ENCODE results near the gene CLBA1. TPM values are rescaled to one million over a fixed set of nuclear protein-coding genes. Genes with fewer than 3 reads are reported as not detected.
"Not testable (repeated sequence)": the region's sequence is repeated elsewhere in the genome, so short reads cannot be mapped to it uniquely, and the experiment has no call there.

CLBA1 gene
- total RNA-seq, 4 donors from 2014 or later: 10.1 to 21.0 (median 12.8) TPM

GRCh38 chr14:104940526-104941150 lies 45.0 kb upstream of the CLBA1 start:
- TF ChIP-seq, protein P1, sequence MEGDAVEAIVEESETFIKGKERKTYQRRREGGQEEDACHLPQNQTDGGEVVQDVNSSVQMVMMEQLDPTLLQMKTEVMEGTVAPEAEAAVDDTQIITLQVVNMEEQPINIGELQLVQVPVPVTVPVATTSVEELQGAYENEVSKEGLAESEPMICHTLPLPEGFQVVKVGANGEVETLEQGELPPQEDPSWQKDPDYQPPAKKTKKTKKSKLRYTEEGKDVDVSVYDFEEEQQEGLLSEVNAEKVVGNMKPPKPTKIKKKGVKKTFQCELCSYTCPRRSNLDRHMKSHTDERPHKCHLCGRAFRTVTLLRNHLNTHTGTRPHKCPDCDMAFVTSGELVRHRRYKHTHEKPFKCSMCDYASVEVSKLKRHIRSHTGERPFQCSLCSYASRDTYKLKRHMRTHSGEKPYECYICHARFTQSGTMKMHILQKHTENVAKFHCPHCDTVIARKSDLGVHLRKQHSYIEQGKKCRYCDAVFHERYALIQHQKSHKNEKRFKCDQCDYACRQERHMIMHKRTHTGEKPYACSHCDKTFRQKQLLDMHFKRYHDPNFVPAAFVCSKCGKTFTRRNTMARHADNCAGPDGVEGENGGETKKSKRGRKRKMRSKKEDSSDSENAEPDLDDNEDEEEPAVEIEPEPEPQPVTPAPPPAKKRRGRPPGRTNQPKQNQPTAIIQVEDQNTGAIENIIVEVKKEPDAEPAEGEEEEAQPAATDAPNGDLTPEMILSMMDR (IDR thresholded peaks at IDR 0.05): no peak
- no peak for TF ChIP-seq EP300 (IDR thresholded peaks at IDR 0.05)
- TF ChIP-seq POLR2A (IDR thresholded peaks at IDR 0.05): no peak
- WGBS, 2 donors: 84 to 85% methylated on average over 3 of the region's 3 CpGs

DNA sequence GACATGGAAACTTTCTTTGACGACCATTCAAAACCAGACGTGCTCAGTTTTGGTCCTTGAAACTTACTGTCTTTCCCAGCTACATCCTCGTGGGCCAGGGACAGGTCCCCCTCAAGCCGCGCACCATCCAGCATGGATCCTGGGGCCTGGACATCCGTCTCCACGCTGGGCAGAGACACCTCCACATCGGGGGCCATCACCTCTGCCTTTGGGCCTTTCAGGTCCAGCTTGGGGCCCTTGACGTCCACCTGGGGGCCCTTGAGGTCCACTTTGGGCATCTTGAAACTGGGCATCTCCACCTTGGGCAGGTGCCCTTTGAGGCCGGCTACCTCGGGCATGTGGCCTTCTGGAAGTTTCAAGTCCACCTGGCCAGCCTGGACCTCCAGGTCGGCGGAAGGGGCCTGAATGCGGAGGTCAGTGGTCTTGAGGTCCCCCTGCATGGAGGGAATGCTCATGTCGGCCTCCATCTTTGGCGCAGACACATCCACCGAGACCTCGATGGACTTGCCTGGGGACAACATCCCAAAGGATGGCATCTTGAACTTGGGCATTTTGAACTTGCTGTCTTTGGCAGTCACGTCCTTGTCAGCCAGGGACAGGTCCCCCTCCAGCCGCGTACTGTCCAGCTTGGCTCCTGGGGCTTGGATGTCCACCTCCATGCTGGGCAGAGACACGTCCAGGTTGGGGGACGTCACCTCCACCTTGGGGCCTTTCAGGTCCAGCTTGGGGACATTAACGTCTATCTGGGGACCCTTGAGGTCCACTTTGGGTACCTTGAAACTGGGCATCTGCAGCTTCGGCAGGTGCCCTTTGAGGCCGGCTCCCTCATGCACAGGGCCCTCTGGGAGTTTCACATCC lies 43.9 kb upstream of the CLBA1 start:
- Histone ChIP-seq H3K27ac (no peak overlapping the region), H3K9me3 (no peaks in the 10 kb centered on the region), H3K36me3 (peaks cover 0 to 50% (median 0%) of the 10 kb centered on the region in 3 donors), H3K4me3 (no peak overlapping the region), H3K27me3 (no peaks in the 10 kb centered on the region), H3K4me1 (no peaks in the 10 kb centered on the region)
- peak in 1 of 2 donors; percentile 8 for DNase-seq (ENCODE audit: low spot score in 2 of 2)
- 93 to 94% methylated on average over 23 of the region's 26 CpGs for WGBS, 2 donors
- TF ChIP-seq EP300 (IDR thresholded peaks at IDR 0.05) (no peak), POLR2A (IDR thresholded peaks at IDR 0.05) (no peak)
- TF ChIP-seq, protein P1 (IDR thresholded peaks at IDR 0.05): no peak

More at GRCh38 chr14:104940526-104941150, 45.0 kb upstream of the CLBA1 start:
- Histone ChIP-seq H3K4me1 (no peaks in the 10 kb centered on the region), H3K27ac (no peak overlapping the region), H3K9me3 (no peaks in the 10 kb centered on the region), H3K27me3 (no peaks in the 10 kb centered on the region), H3K4me3 (no peak overlapping the region), H3K36me3 (peaks cover 0 to 48% (median 0%) of the 10 kb centered on the region in 3 donors)
- DNase-seq (ENCODE audit: low spot score in 2 of 2): no peak

DNA sequence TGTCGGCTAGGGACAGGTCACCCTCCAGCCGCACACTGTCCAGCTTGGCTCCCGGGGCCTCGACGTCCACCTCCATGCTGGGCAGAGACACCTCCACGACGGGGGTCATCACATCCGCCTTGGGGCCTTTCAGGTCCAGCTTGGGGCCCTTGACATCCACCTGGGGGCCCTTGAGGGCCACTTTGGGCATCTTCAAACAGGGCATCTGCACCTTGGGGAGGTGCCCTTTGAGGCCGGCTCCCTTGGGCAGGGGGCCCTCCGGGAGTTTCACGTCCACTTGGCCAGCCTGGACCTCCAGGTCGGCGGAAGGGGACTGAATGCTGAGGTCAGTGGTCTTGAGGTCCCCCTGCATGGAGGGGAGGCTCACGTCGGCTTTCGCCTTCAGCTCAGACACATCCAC lies 43.0 kb upstream of the CLBA1 start:
- DNase-seq (ENCODE audit: low spot score in 2 of 2): peak in 1 of 2 donors; percentile 6
- peaks cover 0 to 55% (median 0%) of the 10 kb centered on the region in 3 donors for H3K36me3 ChIP-seq
- no peak overlapping the region for H3K4me3 ChIP-seq
- no peaks in the 10 kb centered on the region for H3K9me3 ChIP-seq
- no peak overlapping the region for H3K27ac ChIP-seq
- TF ChIP-seq EP300 (IDR thresholded peaks at IDR 0.05) (no peak), POLR2A (IDR thresholded peaks at IDR 0.05) (no peak)
- TF ChIP-seq, protein P1 (IDR thresholded peaks at IDR 0.05): no peak
- no peaks in the 10 kb centered on the region for H3K4me1 ChIP-seq
- H3K27me3 ChIP-seq: no peaks in the 10 kb centered on the region
- 78 to 91% methylated on average over 10 to 15 of the region's 16 CpGs for WGBS, 2 donors

DNA sequence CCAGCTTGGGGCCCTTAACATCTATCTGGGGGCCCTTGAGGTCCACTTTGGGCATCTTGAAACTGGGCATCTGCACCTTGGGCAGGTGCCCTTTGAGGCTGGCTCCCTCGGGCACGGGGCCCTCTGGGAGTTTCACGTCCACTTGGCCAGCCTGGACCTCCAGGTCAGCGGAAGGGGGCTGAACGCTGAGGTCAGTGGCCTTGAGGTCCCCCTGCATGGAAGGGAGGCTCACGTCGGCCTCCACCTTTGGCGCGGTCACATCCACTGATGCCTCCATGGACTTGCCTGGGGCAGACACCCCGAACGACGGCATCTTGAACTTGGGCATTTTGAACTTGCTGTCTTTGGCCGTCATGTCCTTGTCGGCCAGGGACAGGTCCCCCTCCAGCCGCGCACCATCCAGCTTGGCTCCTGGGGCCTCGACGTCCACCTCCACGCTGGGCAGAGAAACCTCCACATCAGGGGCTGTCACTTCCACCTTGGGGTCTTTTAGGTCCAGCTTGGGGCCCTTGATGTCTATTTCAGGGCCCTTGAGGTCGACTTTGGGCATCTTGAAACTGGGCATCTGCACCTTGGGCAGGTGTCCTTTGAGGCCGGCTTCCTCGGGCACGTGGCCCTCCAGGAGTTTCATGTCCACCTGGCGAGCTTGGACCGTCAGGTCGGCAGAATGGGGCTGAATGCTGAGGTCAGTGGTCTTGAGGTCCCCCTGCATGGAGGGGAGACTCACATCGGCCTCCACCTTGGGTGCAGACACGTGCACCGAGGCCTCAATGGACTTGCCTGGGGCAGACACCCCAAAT lies 42.2 kb upstream of the CLBA1 start:
- peak in 1 of 2 donors; percentile 4 for DNase-seq (ENCODE audit: low spot score in 2 of 2)
- not testable (repeated sequence) for H3K4me1 ChIP-seq, H3K4me3 ChIP-seq, H3K9me3 ChIP-seq, H3K27ac ChIP-seq, H3K27me3 ChIP-seq
- H3K36me3 ChIP-seq: peaks cover 0 to 62% (median 0%) of the 10 kb centered on the region in 3 donors
- WGBS, 2 donors: 87 to 92% methylated on average over 27 to 28 of the region's 29 CpGs

DNA sequence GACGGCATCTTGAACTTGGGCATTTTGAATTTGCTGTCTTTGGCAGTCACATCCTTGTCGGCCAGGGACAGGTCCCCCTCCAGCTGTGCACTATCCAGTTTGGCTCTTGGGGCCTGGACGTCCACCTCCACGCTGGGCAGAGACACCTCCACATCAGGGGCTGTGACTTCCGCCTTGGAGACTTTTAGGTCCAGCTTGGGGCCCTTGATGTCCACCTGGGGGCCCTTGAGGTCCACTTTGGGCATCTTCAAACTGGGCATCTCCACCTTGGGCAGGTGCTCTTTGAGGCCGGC lies 41.6 kb upstream of the CLBA1 start:
- 78 to 100% methylated on average over 2 to 6 of the region's 6 CpGs for WGBS, 2 donors
- H3K36me3 ChIP-seq: peaks cover 0 to 66% (median 0%) of the 10 kb centered on the region in 3 donors

DNA sequence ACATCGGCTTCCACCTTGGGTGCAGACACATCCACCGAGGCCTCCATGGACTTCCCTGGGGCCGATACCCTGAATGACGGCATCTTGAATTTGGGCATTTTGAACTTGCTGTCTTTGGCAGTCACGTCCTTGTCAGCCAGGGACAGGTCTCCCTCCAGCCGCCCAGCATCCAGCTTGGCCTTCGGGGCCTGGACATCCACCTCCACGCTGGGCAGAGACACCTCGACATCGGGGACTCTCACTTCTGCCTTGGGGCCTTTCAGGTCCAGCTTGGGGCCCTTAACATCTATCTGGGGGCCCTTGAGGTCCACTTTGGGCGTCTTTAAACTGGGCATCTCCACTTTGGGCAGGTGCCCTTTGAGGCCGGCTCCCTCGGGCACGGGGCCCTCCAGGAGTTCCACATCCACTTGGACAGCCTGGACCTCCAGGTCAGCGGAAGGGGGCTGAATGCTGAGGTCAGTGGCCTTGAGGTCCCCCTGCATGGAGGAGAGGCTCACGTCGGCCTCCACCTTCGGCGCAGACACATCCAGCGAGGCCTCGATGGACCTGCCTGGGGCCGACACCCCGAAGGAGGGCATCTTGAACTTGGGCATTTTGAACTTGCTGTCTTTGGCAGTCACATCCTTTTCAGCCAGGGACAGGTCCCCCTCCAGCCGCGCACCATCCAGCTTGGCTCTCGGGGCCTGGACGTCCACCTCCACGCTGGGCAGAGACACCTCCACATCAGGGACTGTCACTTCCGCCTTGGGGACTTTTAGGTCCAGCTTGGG lies 41.0 kb upstream of the CLBA1 start:
- H3K27me3 ChIP-seq; H3K27ac ChIP-seq; H3K4me3 ChIP-seq; DNase-seq (ENCODE audit: low spot score in 2 of 2); H3K9me3 ChIP-seq; H3K4me1 ChIP-seq: not testable (repeated sequence)
- H3K36me3 ChIP-seq: peaks cover 0 to 66% (median 0%) of the 10 kb centered on the region in 3 donors
- WGBS, 2 donors: 83 to 91% methylated on average over 20 to 28 of the region's 29 CpGs

More for the DNA sequence above, 41.6 kb upstream of the CLBA1 start:
- not testable (repeated sequence) for H3K9me3 ChIP-seq; DNase-seq (ENCODE audit: low spot score in 2 of 2); H3K4me3 ChIP-seq; H3K27me3 ChIP-seq; H3K4me1 ChIP-seq; H3K27ac ChIP-seq

- H3K4me3 ChIP-seq; H3K4me1 ChIP-seq; H3K27me3 ChIP-seq; H3K27ac ChIP-seq; DNase-seq (ENCODE audit: low spot score in 2 of 2); H3K9me3 ChIP-seq: not testable (repeated sequence)
- 87 to 88% methylated on average over 5 to 20 of the region's 20 CpGs for WGBS, 2 donors
- H3K36me3 ChIP-seq: peaks cover 0 to 68% (median 0%) of the 10 kb centered on the region in 3 donors
Measured at GRCh38 chr14:104945266-104945665, 40.3 kb upstream of the CLBA1 start.

DNA sequence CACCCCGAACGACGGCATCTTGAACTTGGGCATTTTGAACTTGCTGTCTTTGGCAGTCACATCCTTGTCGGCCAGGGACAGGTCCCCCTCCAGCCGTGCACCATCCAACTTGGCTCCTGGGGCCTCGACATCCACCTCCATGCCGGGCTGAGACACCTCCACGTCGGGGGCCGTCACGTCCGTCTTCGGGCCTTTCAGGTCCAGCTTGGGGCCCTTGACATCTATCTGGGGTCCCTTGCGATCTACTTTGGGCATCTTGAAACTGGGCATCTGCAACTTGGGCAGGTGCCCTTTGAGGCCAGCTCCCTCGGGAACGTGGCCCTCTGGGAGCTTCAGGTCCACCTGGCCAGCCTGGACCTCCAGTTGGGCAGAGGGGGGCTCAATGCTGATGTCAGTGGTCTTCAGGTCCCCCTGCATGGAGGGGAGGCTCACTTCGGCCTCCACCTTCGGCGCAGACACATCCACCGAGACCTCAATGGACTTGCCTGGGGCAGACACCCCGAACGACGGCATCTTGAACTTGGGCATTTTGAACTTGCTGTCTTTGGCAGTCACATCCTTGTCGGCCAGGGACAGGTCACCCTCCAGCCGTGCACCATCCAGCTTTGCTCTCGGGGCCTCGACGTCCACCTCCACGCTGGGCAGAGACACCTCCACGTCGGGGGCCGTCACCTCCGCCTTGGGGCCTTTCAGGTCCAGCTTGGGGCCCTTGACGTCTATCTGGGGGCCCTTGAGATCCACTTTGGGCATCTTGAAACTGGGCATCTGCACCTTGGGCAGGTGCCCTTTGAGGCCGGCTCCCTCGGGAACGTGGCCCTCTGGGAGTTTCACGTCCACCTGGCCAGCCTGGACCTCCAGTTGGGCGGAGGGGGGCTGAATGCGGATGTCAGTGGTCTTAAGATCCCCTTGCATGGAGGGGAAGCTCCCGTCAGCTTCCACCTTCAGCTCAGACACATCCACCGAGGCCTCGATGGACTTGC lies 39.3 kb upstream of the CLBA1 start:
- peaks cover 0 to 67% (median 0%) of the 10 kb centered on the region in 3 donors for H3K36me3 ChIP-seq
- H3K27me3 ChIP-seq; H3K9me3 ChIP-seq; DNase-seq (ENCODE audit: low spot score in 2 of 2); H3K4me3 ChIP-seq; H3K4me1 ChIP-seq; H3K27ac ChIP-seq: not testable (repeated sequence)
- 89 to 90% methylated on average over 24 to 28 of the region's 43 CpGs for WGBS, 2 donors
